Measurements from ENCODE around the gene ZBTB20.

ZBTB20 gene

DNA sequence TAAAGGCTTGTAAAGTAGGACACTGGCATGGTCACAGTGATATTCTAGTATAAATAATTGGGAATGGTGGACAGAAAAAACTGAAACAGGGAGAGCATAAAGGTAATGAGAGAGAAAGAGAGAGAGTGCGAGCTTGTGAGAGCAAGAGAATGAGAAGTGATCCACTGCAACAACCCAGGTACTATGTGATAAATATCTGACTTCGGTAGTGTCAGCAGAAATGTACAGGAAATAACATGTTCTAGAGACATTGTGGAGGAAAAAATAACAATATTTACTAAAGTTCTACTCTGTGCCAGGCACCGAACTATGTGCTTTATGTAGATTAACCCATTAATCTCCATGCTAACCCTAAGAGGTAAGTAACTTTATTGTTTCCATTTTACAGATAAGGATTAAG lies 425.9 kb downstream of the ZBTB20 start:
- H3K9me3 ChIP-seq (ENCODE audit: insufficient read depth, low read length, severe bottlenecking) = no peaks in the 10 kb centered on the region
- H3K27me3 ChIP-seq (ENCODE audit: insufficient read depth, low read length, poor library complexity) = no peaks in the 10 kb centered on the region
- TF ChIP-seq EZH2 (IDR thresholded peaks at IDR 0.05; ENCODE audit: borderline replicate concordance, low read depth, low read length, severe bottlenecking) = no peak
- TF ChIP-seq, protein P1, sequence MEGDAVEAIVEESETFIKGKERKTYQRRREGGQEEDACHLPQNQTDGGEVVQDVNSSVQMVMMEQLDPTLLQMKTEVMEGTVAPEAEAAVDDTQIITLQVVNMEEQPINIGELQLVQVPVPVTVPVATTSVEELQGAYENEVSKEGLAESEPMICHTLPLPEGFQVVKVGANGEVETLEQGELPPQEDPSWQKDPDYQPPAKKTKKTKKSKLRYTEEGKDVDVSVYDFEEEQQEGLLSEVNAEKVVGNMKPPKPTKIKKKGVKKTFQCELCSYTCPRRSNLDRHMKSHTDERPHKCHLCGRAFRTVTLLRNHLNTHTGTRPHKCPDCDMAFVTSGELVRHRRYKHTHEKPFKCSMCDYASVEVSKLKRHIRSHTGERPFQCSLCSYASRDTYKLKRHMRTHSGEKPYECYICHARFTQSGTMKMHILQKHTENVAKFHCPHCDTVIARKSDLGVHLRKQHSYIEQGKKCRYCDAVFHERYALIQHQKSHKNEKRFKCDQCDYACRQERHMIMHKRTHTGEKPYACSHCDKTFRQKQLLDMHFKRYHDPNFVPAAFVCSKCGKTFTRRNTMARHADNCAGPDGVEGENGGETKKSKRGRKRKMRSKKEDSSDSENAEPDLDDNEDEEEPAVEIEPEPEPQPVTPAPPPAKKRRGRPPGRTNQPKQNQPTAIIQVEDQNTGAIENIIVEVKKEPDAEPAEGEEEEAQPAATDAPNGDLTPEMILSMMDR (IDR thresholded peaks at IDR 0.05; ENCODE audit: borderline replicate concordance, extremely low read depth, low read length, poor library complexity, severe bottlenecking) = no peak
- no peak overlapping the region for H3K4me3 ChIP-seq (ENCODE audit: low read depth in 1 of 2, low read length in 2 of 2)
- no peaks in the 10 kb centered on the region for H4K20me1 ChIP-seq (ENCODE audit: insufficient read depth, low read length)
- no peak overlapping the region for H3K9ac ChIP-seq (ENCODE audit: low read depth, low read length)
- no peaks in the 10 kb centered on the region for H3K36me3 ChIP-seq (ENCODE audit: insufficient read depth, low read length)
- no peak overlapping the region for H2AFZ ChIP-seq (ENCODE audit: low read depth, low read length)
- no peaks in the 10 kb centered on the region for H3K79me2 ChIP-seq (ENCODE audit: insufficient read depth, low read length)
- no peak overlapping the region for H3K4me2 ChIP-seq (ENCODE audit: insufficient read depth, low read length)
- ATAC-seq (ENCODE audit: insufficient read depth, low read depth) (no peak), DNase-seq (no peak)
- H3K27ac ChIP-seq (ENCODE audit: low read length) = no peak overlapping the region
- no peaks in the 10 kb centered on the region for H3K4me1 ChIP-seq (ENCODE audit: insufficient read depth, low read length)

DNA sequence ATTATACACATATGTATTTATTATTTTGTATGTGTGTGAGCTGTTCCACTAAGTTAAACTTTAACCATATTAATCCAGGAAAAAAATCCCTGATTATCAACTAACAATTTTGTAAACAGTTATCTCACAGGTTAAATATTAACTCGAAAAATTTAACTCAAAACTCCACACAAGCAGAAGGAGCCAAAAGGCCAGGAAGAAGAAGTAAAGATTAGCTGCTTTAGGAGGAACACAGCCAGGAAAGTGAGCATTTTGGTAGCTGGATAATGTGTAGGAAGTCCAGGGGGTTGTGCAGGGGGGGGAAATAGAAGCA lies 428.2 kb downstream of the ZBTB20 start:
- DNase-seq (no peak), ATAC-seq (ENCODE audit: insufficient read depth, low read depth) (no peak)
- Histone ChIP-seq H3K9ac (ENCODE audit: low read depth, low read length) (no peak overlapping the region), H4K20me1 (ENCODE audit: insufficient read depth, low read length) (no peaks in the 10 kb centered on the region), H3K4me3 (ENCODE audit: low read depth in 1 of 2, low read length in 2 of 2) (no peak overlapping the region), H3K36me3 (ENCODE audit: insufficient read depth, low read length) (no peaks in the 10 kb centered on the region), H3K4me2 (ENCODE audit: insufficient read depth, low read length) (no peak overlapping the region), H3K27ac (ENCODE audit: low read length) (no peak overlapping the region), H3K4me1 (ENCODE audit: insufficient read depth, low read length) (no peaks in the 10 kb centered on the region), H3K9me3 (ENCODE audit: insufficient read depth, low read length, severe bottlenecking) (no peaks in the 10 kb centered on the region), H3K27me3 (ENCODE audit: insufficient read depth, low read length, poor library complexity) (no peaks in the 10 kb centered on the region), H3K79me2 (ENCODE audit: insufficient read depth, low read length) (no peaks in the 10 kb centered on the region), H2AFZ (ENCODE audit: low read depth, low read length) (no peak overlapping the region)
- no peak for TF ChIP-seq EZH2 (IDR thresholded peaks at IDR 0.05; ENCODE audit: borderline replicate concordance, low read depth, low read length, severe bottlenecking)
- TF ChIP-seq, protein P1 (IDR thresholded peaks at IDR 0.05; ENCODE audit: borderline replicate concordance, extremely low read depth, low read length, poor library complexity, severe bottlenecking) = no peak

DNA sequence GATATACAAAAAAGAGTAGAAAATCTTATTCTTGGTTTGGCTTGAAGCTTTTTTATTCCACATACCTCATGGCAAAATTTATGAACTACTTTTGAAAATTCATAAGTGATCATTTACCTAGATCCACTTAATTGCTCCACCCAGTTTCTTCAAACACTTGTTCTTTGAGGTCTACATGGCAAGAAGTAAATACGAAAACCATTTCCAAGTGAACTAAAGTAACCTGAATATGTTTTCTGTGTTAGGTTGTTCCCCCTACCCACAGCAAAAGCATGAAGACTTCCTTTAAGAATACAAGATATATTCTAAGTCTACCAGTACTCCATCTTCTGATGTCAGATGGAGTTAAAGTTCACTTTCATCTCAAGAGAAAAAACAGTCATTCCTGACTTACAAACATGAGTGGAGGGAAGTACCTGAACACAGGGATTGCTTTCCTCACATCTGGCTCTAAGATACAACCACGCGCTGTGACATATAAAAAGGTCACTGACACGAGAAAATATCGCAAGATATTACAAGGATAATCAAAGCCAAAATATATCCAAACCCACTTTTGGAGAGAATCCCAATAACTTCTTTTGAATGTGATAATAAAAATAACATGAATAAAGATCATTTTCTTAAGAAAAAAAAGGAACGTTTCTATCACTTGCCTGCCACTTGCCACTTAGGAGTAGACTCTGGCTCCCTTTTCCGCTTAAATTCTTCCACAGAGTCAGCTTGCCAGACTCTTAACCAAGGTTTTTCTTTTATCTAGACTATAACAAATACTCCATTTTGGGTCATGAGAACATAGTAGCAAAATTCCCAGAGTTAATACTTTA lies 428.8 kb downstream of the ZBTB20 start:
- ATAC-seq (ENCODE audit: insufficient read depth, low read depth) (no peak), DNase-seq (no peak)
- Histone ChIP-seq H3K27me3 (ENCODE audit: insufficient read depth, low read length, poor library complexity) (no peaks in the 10 kb centered on the region), H4K20me1 (ENCODE audit: insufficient read depth, low read length) (no peaks in the 10 kb centered on the region), H3K4me1 (ENCODE audit: insufficient read depth, low read length) (no peaks in the 10 kb centered on the region), H3K27ac (ENCODE audit: low read length) (no peak overlapping the region), H3K9ac (ENCODE audit: low read depth, low read length) (no peak overlapping the region), H3K79me2 (ENCODE audit: insufficient read depth, low read length) (no peaks in the 10 kb centered on the region), H3K36me3 (ENCODE audit: insufficient read depth, low read length) (no peaks in the 10 kb centered on the region), H3K9me3 (ENCODE audit: insufficient read depth, low read length, severe bottlenecking) (no peaks in the 10 kb centered on the region), H3K4me3 (ENCODE audit: low read depth in 1 of 2, low read length in 2 of 2) (no peak overlapping the region), H3K4me2 (ENCODE audit: insufficient read depth, low read length) (no peak overlapping the region), H2AFZ (ENCODE audit: low read depth, low read length) (no peak overlapping the region)
- TF ChIP-seq, protein P1 (IDR thresholded peaks at IDR 0.05; ENCODE audit: borderline replicate concordance, extremely low read depth, low read length, poor library complexity, severe bottlenecking) = no peak
- no peak for TF ChIP-seq EZH2 (IDR thresholded peaks at IDR 0.05; ENCODE audit: borderline replicate concordance, low read depth, low read length, severe bottlenecking)

All from DND-41 (cell line).